GM19452 (cell line): ENCODE data around the gene TBC1D22A.
"Not testable (repeated sequence)": the region's sequence is repeated elsewhere in the genome, so short reads cannot be mapped to it uniquely, and the experiment has no call there.

ENCODE experiments used
- ATAC-seq: cut with Tn5 transposase; IDR thresholded peaks from one replicate; pipeline ENCODE4 v1.9.1; 2021; ENCODE audit not compliant: unreplicated experiment

The TBC1D22A gene

GRCh38 chr22:47157486-47158270, 395.2 kb downstream of the TBC1D22A start:
- ATAC-seq: no peak

DNA sequence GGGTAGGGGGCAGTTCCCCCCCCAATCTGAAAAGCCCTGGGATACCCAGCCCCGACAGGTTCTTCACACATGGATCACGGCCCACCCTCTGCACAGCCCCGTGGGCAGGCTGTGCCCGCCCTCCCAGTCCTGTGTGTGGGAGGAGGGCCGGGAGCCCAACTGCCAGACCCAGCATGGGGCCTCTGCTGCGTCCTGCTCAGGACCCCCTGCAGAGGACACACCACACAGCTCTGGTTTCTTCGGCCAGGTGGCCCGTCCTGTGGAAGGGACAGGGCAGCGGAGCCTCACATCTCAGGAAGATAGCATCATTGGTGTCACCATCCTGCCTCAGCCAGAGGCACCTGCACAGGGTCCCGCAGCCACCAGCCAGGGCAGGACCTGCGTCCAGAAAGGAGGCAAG, 396.0 kb downstream of the TBC1D22A start:
- ATAC-seq: no peak

GRCh38 chr22:47159592-47159991, 397.1 kb downstream of the TBC1D22A start:
- no peak for ATAC-seq

DNA sequence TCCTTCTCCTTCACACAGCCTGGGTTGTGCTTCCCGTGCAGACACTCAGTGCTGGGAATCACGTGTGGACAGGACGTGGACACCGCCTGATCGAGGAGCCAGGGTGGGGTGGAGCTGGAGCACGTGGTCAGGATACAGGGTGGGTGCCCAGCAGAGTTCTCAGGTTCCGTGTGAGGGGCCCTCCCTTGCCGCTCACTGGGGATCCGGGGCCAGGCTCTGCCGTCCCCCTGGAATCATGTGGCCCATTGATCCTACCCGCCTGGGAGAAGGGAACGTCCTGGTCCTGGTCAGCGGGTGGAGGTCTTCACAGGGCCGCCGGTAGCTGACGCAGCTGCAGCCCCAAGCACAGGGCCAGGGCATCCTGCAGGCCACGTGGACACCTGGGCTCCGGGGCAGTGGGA, 397.7 kb downstream of the TBC1D22A start:
- ATAC-seq: no peak

- no peak for ATAC-seq
Measured at GRCh38 chr22:47160781-47161520, 398.5 kb downstream of the TBC1D22A start.

- ATAC-seq: no peak
Measured at GRCh38 chr22:47161631-47162030, 399.2 kb downstream of the TBC1D22A start.

GRCh38 chr22:47162865-47163264, 400.4 kb downstream of the TBC1D22A start:
- ATAC-seq: no peak

GRCh38 chr22:47163481-47163855, 401.0 kb downstream of the TBC1D22A start:
- ATAC-seq: no peak

DNA sequence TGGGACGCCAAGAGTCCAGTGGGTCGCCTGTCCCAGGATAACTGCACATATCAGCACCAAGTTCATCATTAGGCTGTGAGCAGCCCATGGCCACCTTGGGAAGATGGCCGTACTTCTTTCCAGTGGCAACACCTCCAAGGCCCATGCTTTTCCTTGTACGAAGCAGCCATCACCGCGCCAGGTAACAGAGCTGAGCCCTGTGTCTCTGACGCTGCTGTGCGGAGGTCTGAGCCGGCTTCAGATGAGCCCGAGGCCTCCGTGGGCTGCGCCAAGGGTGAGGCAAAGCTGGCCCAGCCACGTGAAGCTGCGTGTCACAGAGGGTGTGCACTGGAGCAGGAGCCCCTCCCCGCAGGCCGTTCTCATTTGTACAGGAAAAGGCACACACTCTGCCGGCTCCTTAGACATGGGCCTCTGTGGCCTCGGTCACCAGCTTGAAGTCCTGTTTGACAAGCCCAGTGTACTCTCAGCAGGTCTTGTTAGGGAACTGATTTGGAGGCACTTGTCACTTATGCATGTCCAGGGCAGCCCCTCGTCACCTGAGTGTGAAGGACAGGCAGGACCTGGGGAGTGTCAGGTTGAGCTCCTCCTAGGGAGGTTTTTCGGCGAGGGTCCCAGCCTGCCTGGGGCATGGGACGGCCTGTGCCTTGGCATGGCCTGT, 401.5 kb downstream of the TBC1D22A start:
- no peak for ATAC-seq

- no peak for ATAC-seq
Measured at GRCh38 chr22:47164514-47165337, 402.3 kb downstream of the TBC1D22A start.

DNA sequence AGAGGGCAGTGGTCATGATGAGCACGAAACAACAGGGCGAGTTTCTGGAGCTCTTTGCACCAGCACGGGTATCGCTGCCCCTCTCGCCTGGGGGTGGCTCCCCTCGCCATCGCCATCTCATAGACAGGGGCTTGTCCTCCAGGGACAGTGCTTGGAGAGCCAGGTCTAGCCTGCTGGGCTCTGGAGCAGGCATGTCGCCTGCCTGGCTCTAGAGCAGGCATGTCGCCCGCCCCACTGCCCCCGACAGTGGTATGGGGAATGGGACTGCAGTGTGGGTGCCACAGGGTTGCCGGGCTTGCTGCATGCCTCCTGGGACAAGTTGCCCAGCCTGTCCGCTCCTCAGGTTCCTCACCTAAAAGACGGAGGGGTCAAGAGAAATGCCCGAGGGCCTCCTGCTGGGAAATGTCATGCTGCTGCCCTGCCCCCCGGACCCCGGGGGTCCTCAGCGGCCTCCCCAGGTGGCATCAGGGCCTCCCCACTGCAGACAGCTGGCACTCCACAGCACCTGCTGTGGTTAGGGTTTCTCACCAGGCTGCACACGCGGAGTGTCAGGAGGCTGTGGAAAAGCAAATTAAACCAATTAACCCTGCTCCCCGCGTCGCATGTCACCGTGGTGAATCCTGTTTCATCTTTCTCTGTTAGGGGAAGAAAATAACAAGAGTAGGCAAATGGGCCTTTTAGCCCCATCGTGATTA, 403.0 kb downstream of the TBC1D22A start:
- ATAC-seq: no peak

DNA sequence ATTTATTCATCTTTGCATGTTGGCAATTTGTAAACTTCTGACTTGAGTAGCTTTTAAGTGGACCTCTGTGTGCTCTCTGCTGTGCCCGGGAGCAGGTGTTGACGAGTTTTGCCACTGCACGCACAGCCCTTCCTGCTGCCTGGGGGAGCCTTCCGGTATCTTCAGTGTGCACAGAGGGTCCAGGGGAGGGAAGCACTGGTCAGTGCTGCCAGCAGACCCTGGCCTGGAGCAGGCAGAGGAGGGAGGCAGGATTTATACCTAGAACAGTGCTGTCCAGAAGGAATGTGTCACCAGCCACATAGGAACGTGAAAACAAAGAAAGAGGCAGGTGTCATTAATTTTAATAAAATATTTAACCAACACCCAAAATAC, 403.6 kb downstream of the TBC1D22A start:
- no peak for ATAC-seq

GRCh38 chr22:47166446-47167016, 404.1 kb downstream of the TBC1D22A start:
- no peak for ATAC-seq

DNA sequence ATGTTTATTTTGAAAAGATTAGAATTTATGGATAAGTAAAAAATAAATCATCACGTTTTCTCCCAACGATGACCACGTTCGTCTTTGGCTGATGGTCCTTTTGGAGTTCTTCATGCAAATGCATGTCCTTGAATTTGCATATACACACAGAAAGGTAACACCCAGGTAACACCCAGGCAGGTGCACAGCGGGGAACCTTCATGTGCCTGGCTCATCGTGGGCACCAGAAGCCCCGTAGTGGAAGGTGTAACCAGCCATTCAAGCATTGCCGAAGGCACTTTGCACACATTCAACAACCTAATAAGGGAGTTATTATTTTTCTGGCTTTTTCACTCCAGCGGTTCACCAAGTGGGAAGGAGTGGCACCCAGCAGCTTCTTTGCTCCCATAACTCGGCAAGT, 404.6 kb downstream of the TBC1D22A start:
- no peak for ATAC-seq

DNA sequence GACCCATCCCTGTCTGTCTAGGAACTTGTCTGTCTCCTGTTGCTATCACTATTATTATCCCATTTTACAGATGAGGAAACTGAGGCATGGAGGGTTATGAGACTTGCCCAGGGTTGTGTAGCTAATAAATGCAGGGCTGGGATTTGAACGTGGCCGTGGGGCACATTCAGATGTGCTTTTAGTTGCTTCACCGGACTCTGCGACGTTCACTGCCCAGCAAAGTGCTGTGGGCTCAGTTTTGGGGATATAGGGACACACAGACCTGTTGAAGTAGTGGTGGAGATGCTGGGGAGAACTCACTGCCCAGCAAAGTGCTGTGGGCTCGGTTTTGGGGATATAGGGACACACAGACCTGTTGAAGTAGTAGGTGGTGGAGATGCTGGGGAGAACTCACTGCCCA, 405.5 kb downstream of the TBC1D22A start:
- ATAC-seq: not testable (repeated sequence)

GRCh38 chr22:47168441-47168840, 406.0 kb downstream of the TBC1D22A start:
- no peak for ATAC-seq

DNA sequence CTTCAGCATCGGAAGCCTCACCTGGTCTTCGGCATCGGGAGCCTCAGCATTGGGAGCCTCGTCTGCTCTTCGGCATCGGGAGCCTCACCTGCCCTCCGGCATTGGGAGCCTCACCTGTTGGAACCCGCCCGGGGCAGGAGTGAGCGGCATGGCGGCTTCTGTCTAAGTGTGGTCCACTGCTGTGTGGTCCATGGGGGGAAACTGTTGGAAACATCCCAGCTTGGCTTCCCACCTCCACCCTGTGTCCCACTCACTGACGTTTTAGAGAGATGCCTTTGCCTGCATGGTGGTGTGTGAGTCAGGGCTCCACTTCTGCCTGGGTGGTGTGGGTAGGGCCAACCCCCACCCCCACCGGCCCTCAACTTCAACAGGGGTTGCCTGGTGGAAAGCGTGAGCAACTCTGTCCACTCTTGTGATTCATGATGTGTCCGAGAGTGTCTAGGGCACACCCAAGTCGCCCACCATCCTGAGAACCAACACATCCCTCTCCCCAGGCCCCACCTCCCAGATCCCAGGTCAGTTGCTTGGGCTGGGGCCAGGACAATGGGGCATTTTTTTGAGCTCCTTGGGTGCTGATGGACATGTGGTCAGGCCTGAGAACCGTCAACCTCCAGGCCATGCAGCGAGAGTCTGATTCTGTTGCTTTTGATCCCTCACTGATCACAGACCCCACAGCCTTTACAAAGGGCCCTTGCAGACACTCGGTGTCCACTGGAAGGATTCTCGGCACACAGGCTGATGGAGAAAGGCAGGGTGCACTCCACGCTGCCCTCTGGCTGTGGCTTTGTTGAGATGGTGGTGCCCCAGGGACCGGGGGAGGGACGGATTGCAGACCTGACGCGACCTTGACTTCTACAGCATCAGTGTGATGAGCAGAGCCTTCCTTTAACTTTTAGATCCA, 406.7 kb downstream of the TBC1D22A start:
- no peak for ATAC-seq

GRCh38 chr22:47169801-47170140, 407.3 kb downstream of the TBC1D22A start:
- ATAC-seq: no peak
